OCI-LY7 (cell line): ENCODE data around the gene NELL1. TPM values are rescaled to one million over a fixed set of nuclear protein-coding genes. Genes with fewer than 3 reads are reported as not detected.
"Not testable (repeated sequence)": the region's sequence is repeated elsewhere in the genome, so short reads cannot be mapped to it uniquely, and the experiment has no call there.

Source experiments
- BruUV-seq: library from RNA; stranded (reverse); fragments of 400-500 nt; replicated peaks from 2 replicates; lab custom pipeline; 2021; lab: Mats Ljungman, UMichigan
- CTCF ChIA-PET: fragments of 300-600 bp; sonication (Branson Sonifier 250); formaldehyde crosslinking; loops from one replicate; lab custom pipeline; 2022; ENCODE audit warnings: antibody characterized with exemption; ENCODE audit not compliant: unreplicated experiment; lab: Charles Lee
- POLR2A ChIA-PET: fragments of 300-600 bp; sonication (Branson Sonifier 250); formaldehyde crosslinking; loops from one replicate; lab custom pipeline; 2022; ENCODE audit warnings: antibody characterized with exemption; lab: Charles Lee
- DNase-seq: peaks from one replicate; pipeline ENCODE4 v3.0.0-alpha.2; 2015; ENCODE audit warnings: low spot score
- H2AFZ ChIP-seq: fragments of 200-600 bp; sonication (generic), shearing (Covaris generic); 2 replicates; pipeline ENCODE4 v1.6.1; 2014; ENCODE audit warnings: mild to moderate bottlenecking, antibody characterized with exemption, low read length, moderate library complexity
- H3K27ac ChIP-seq: fragments of 200-600 bp; sonication (generic); 2 replicates; pipeline ENCODE4 v1.5.1; 2014; ENCODE audit warnings: mixed run types, low read depth, mild to moderate bottlenecking, moderate library complexity, low read length, inconsistent platforms; ENCODE audit not compliant: poor library complexity, severe bottlenecking
- H3K36me3 ChIP-seq: fragments of 200-600 bp; sonication (generic); 2 replicates; pipeline ENCODE4 v1.6.1; 2014; ENCODE audit warnings: mild to moderate bottlenecking, antibody characterized with exemption, low read length, moderate library complexity, mixed read lengths; ENCODE audit not compliant: insufficient read depth
- H3K4me1 ChIP-seq: fragments of 200-600 bp; sonication (generic); 2 replicates; pipeline ENCODE4 v1.5.1; 2014; ENCODE audit warnings: mild to moderate bottlenecking, low read length; ENCODE audit not compliant: insufficient read depth, poor library complexity, severe bottlenecking
- H3K4me2 ChIP-seq: fragments of 200-600 bp; sonication (generic); 2 replicates; pipeline ENCODE4 v1.6.1; 2014; ENCODE audit warnings: mild to moderate bottlenecking, low read length
- H3K4me3 ChIP-seq: fragments of 200-600 bp; sonication (generic); 2 replicates; pipeline ENCODE4 v1.5.1; 2014; ENCODE audit warnings: mild to moderate bottlenecking, low read depth, low read length; ENCODE audit not compliant: poor library complexity, severe bottlenecking
- H3K79me2 ChIP-seq: fragments of 200-600 bp; sonication (generic); 2 replicates; pipeline ENCODE4 v1.6.1; 2016; ENCODE audit warnings: low read depth, mild to moderate bottlenecking, low read length, moderate library complexity, mixed read lengths; ENCODE audit not compliant: insufficient read depth
- H3K9me2 ChIP-seq: fragments of 200-600 bp; sonication (generic); 2 replicates; pipeline ENCODE4 v1.6.1; 2016; ENCODE audit warnings: mild to moderate bottlenecking, low read length, mixed read lengths; ENCODE audit not compliant: insufficient read depth
- H3K9me3 ChIP-seq: fragments of 200-600 bp; sonication (generic); 2 replicates; pipeline ENCODE4 v1.6.1; 2014; ENCODE audit warnings: mild to moderate bottlenecking, mixed run types, low read length, mixed read lengths
- H4K20me1 ChIP-seq: fragments of 200-600 bp; sonication (generic); 2 replicates; pipeline ENCODE4 v1.6.1; 2014; ENCODE audit warnings: mild to moderate bottlenecking, antibody characterized with exemption, low read length, moderate library complexity, mixed read lengths; ENCODE audit not compliant: insufficient read depth
- CTCF ChIP-seq: fragments of 200-600 bp; sonication (generic); conservative IDR thresholded peaks from 2 replicates; pipeline ENCODE4 v1.5.1; 2014; ENCODE audit warnings: mild to moderate bottlenecking, antibody characterized with exemption, low read length, moderate library complexity, mixed read lengths
- EZH2phosphoT487 ChIP-seq: fragments of 200-600 bp; sonication (generic); IDR thresholded peaks from 2 replicates; pipeline ENCODE4 v1.6.1; 2018; ENCODE audit warnings: low read depth, borderline replicate concordance, mild to moderate bottlenecking, mixed run types, antibody characterized with exemption, low read length, moderate library complexity, mixed read lengths
- intact Hi-C: fragments of 100-400 bp; cut with micrococcal nuclease; formaldehyde crosslinking; loops from one replicate; pipeline ENCODE4 v1.10.0; 2022; ENCODE audit not compliant: unreplicated experiment
- total RNA-seq, 2 experiments: library from RNA; depleted of rRNA in 1 of 2; stranded (reverse); fragments of >200 nt in 1 of 2; shearing (Covaris generic) in 1 of 2; gene quantifications; 2 replicates each; pipeline ENCODE4 v1.2.3, GENCODE V29; 2014 to 2022

NELL1 gene
- total RNA-seq, 2 experiments from 2014 or later: not detected

- intact Hi-C loops: no loop called here
- no peak for DNase-seq
- TF ChIP-seq CTCF (no peak), EZH2phosphoT487 (no peak)
- ChIA-PET CTCF (no interaction called here), POLR2A (no interaction called here)
- H2AFZ ChIP-seq: no peak overlapping the region
- H3K9me2 ChIP-seq: no peaks in the 10 kb centered on the region
- no peaks in the 10 kb centered on the region for H3K36me3 ChIP-seq
- H3K4me2 ChIP-seq: no peak overlapping the region
- no peaks in the 10 kb centered on the region for H4K20me1 ChIP-seq
- no peaks in the 10 kb centered on the region for H3K79me2 ChIP-seq
- H3K4me1 ChIP-seq: no peaks in the 10 kb centered on the region
- no TSS peak for BruUV-seq
- H3K27ac ChIP-seq: no peak overlapping the region
- no peak overlapping the region for H3K4me3 ChIP-seq
- no peaks in the 10 kb centered on the region for H3K9me3 ChIP-seq
These were observed 594.7 kb downstream of the NELL1 start for GRCh38 chr11:21264125-21264524.

- BruUV-seq: no TSS peak
- H3K4me3 ChIP-seq: no peak overlapping the region
- no peak for TF ChIP-seq EZH2phosphoT487
- TF ChIP-seq CTCF: no peak
- H3K27ac ChIP-seq: no peak overlapping the region
- H3K9me3 ChIP-seq: no peaks in the 10 kb centered on the region
- no peaks in the 10 kb centered on the region for H3K4me1 ChIP-seq
- H3K79me2 ChIP-seq: no peaks in the 10 kb centered on the region
- no peaks in the 10 kb centered on the region for H4K20me1 ChIP-seq
- CTCF ChIA-PET: no interaction called here
- no peaks in the 10 kb centered on the region for H3K36me3 ChIP-seq
- DNase-seq: no peak
- no peaks in the 10 kb centered on the region for H3K9me2 ChIP-seq
- intact Hi-C loops: no loop called here
- POLR2A ChIA-PET: no interaction called here
- no peak overlapping the region for H3K4me2 ChIP-seq
- H2AFZ ChIP-seq: no peak overlapping the region
These were observed 598.6 kb downstream of the NELL1 start for GRCh38 chr11:21268036-21268435.

GRCh38 chr11:21272139-21272538 is 602.8 kb downstream of the NELL1 start:
- H4K20me1 ChIP-seq, intact Hi-C loops, H3K9me3 ChIP-seq, H3K9me2 ChIP-seq, H3K4me3 ChIP-seq, DNase-seq, H2AFZ ChIP-seq, POLR2A ChIA-PET, H3K79me2 ChIP-seq, H3K4me2 ChIP-seq, H3K36me3 ChIP-seq, CTCF ChIA-PET, H3K4me1 ChIP-seq, BruUV-seq, H3K27ac ChIP-seq: not testable (repeated sequence)
